Chondrocyte (in vitro differentiated cells): Measurements from ENCODE around the gene CMSS1. TPM values are rescaled to one million over a fixed set of nuclear protein-coding genes. Genes with fewer than 3 reads are reported as not detected.

Experiments used
- DNase-seq: peaks from one replicate; pipeline ENCODE4 v3.0.0; 2021; ENCODE audit warnings: mixed read lengths, low spot score
- H3K27ac Mint-ChIP-seq: one replicate; pipeline ENCODE4 v1.8.0; 2021; ENCODE audit warnings: mild to moderate bottlenecking, moderate library complexity, mixed read lengths; ENCODE audit not compliant: unreplicated experiment
- H3K27me3 Mint-ChIP-seq: 2 replicates; pipeline ENCODE4 v1.8.0; 2021; ENCODE audit warnings: low read depth, mixed read lengths
- H3K36me3 Mint-ChIP-seq: 2 replicates; pipeline ENCODE4 v1.8.0; 2021; ENCODE audit warnings: low read depth, mixed read lengths
- H3K4me1 Mint-ChIP-seq: 2 replicates; pipeline ENCODE4 v1.8.0; 2021; ENCODE audit warnings: low read depth, mild to moderate bottlenecking, mixed read lengths
- H3K4me3 Mint-ChIP-seq: one replicate; pipeline ENCODE4 v1.8.0; 2021; ENCODE audit warnings: mild to moderate bottlenecking, moderate library complexity, mixed read lengths; ENCODE audit not compliant: unreplicated experiment
- H3K9me3 Mint-ChIP-seq: 2 replicates; pipeline ENCODE4 v1.8.0; 2021; ENCODE audit warnings: low read depth, mixed read lengths
- CTCF ChIP-seq: fragments of 200-600 bp; sonication (generic); IDR thresholded peaks from 2 replicates; pipeline ENCODE4 v1.5.0; 2021; ENCODE audit warnings: antibody characterized with exemption, mild to moderate bottlenecking, moderate library complexity
- total RNA-seq: library from RNA; stranded (reverse); gene quantifications from 3 replicates; pipeline ENCODE4 v1.2.1, GENCODE V29; 2021

The CMSS1 gene
- total RNA-seq, 1 donor from 2014 or later: 19.5 TPM

GRCh38 chr3:99829844-99830243 lies 12.2 kb downstream of the CMSS1 start:
- Mint-ChIP-seq H3K4me3 (no peak overlapping the region), H3K4me1 (peaks cover 15% of the 10 kb centered on the region), H3K36me3 (no peaks in the 10 kb centered on the region), H3K9me3 (no peaks in the 10 kb centered on the region), H3K27ac (no peak overlapping the region), H3K27me3 (no peaks in the 10 kb centered on the region)
- DNase-seq: no peak
- TF ChIP-seq CTCF: no peak

- no peak for TF ChIP-seq CTCF
Observed at GRCh38 chr3:99833617-99834205, 16.0 kb downstream of the CMSS1 start.

GRCh38 chr3:99834211-99834957 lies 16.7 kb downstream of the CMSS1 start:
- DNase-seq: no peak
- H3K4me3 Mint-ChIP-seq: no peak overlapping the region
- no peaks in the 10 kb centered on the region for H3K9me3 Mint-ChIP-seq
- peaks cover 9% of the 10 kb centered on the region for H3K4me1 Mint-ChIP-seq
- TF ChIP-seq CTCF: no peak
- no peak overlapping the region for H3K27ac Mint-ChIP-seq
- H3K36me3 Mint-ChIP-seq: no peaks in the 10 kb centered on the region
- H3K27me3 Mint-ChIP-seq: no peaks in the 10 kb centered on the region

More at GRCh38 chr3:99833617-99834205, 16.0 kb downstream of the CMSS1 start:
- Mint-ChIP-seq H3K36me3 (no peaks in the 10 kb centered on the region), H3K4me1 (peaks cover 9% of the 10 kb centered on the region), H3K4me3 (no peak overlapping the region), H3K9me3 (no peaks in the 10 kb centered on the region), H3K27ac (no peak overlapping the region), H3K27me3 (no peaks in the 10 kb centered on the region)
- no peak for DNase-seq

GRCh38 chr3:99836681-99837080 lies 19.0 kb downstream of the CMSS1 start:
- no peaks in the 10 kb centered on the region for H3K36me3 Mint-ChIP-seq
- no peak overlapping the region for H3K27ac Mint-ChIP-seq
- TF ChIP-seq CTCF: no peak
- no peak overlapping the region for H3K4me3 Mint-ChIP-seq
- DNase-seq: no peak
- H3K4me1 Mint-ChIP-seq: peaks cover 13% of the 10 kb centered on the region
- no peaks in the 10 kb centered on the region for H3K27me3 Mint-ChIP-seq
- no peaks in the 10 kb centered on the region for H3K9me3 Mint-ChIP-seq

- no peak for DNase-seq
- H3K9me3 Mint-ChIP-seq: no peaks in the 10 kb centered on the region
- peaks cover 14% of the 10 kb centered on the region for H3K4me1 Mint-ChIP-seq
- no peaks in the 10 kb centered on the region for H3K36me3 Mint-ChIP-seq
- H3K27ac Mint-ChIP-seq: no peak overlapping the region
- no peak overlapping the region for H3K4me3 Mint-ChIP-seq
- TF ChIP-seq CTCF: no peak
- no peaks in the 10 kb centered on the region for H3K27me3 Mint-ChIP-seq
Observed at GRCh38 chr3:99837715-99838114, 20.1 kb downstream of the CMSS1 start.
